ENCODE measurements around the gene CD300LF.

CD300LF gene

GRCh38 chr17:74749279-74750038 is 36.7 kb upstream of the CD300LF start:
- H3K9ac ChIP-seq (ENCODE audit: low read length), result peak overlapping the region; percentile 28

GRCh38 chr17:74748529-74749278 is 36.0 kb upstream of the CD300LF start, which contains the start of gene NHERF1:
Gene NHERF1, plus strand, starts transcription at chr17:74748628. Its CDS starts 219 bp downstream, at chr17:74748847.
- Histone ChIP-seq H4K91ac (ENCODE audit: low read depth, low read length) (peak within 1 kb of the TSS; percentile 65), H2AFZ (ENCODE audit: insufficient read depth, low read length, poor library complexity) (peak within 1 kb of the TSS; percentile 56), H3K18ac (ENCODE audit: low read length) (peak within 1 kb of the TSS; percentile 12), H4K8ac (ENCODE audit: low read depth, low read length) (peak within 1 kb of the TSS; percentile 47), H2BK12ac (ENCODE audit: low read length) (peak within 1 kb of the TSS; percentile 71), H3K36me3 (ENCODE audit: control insufficient read depth in 1 of 2, insufficient read depth in 2 of 2, low read length in 2 of 2) (no peaks in the 10 kb centered on the region), H3K23ac (ENCODE audit: low read length) (no peak within 1 kb of the TSS), H3K9ac (ENCODE audit: low read length) (peak within 1 kb of the TSS; percentile 30), H3K4me1 (ENCODE audit: control insufficient read depth in 1 of 2, insufficient read depth in 2 of 2, low read length in 2 of 2) (peaks cover 42 to 52% of the 10 kb centered on the region in 2 experiments), H3K9me3 (ENCODE audit: insufficient read depth, low read depth, low read length) (no peaks in the 10 kb centered on the region), H2BK120ac (ENCODE audit: insufficient read depth, low read length, poor library complexity) (peak within 1 kb of the TSS; percentile 44), H3K79me1 (ENCODE audit: low read length) (peaks cover 11% of the 10 kb centered on the region), H3K27ac (ENCODE audit: low read depth, low read length) (peak within 1 kb of the TSS; percentile 58), H3K14ac (ENCODE audit: low read length) (peak within 1 kb of the TSS; percentile 65), H3K27me3 (ENCODE audit: insufficient read depth, low read length) (no peaks in the 10 kb centered on the region), H2AK5ac (ENCODE audit: low read length) (peak within 1 kb of the TSS; percentile 60), H3K4ac (ENCODE audit: low read depth, low read length) (peak within 1 kb of the TSS; percentile 83), H3K79me2 (ENCODE audit: control insufficient read depth, insufficient read depth, low read length, poor library complexity) (peaks cover 20% of the 10 kb centered on the region), H3K4me3 (ENCODE audit: low read depth, low read length) (peak within 1 kb of the TSS; percentile 82), H2BK5ac (ENCODE audit: low read depth, low read length, poor library complexity) (peak within 1 kb of the TSS; percentile 41), H3K4me2 (ENCODE audit: low read length) (peak within 1 kb of the TSS; percentile 80), H4K12ac (ENCODE audit: low read depth, low read length) (peak within 1 kb of the TSS; percentile 16)
- no CpG with 5 or more reads among the region's 90 CpGs for WGBS (ENCODE audit: extremely low coverage, insufficient coverage, insufficient read length)
- DNase-seq, result peak; percentile 92 to 98

More at GRCh38 chr17:74749279-74750038, 36.7 kb upstream of the CD300LF start:
- Histone ChIP-seq H4K8ac (ENCODE audit: low read depth, low read length) (peak overlapping the region; percentile 18), H2BK5ac (ENCODE audit: low read depth, low read length, poor library complexity) (peak overlapping the region; percentile 25), H3K18ac (ENCODE audit: low read length) (peak overlapping the region; percentile 12), H3K79me2 (ENCODE audit: control insufficient read depth, insufficient read depth, low read length, poor library complexity) (peaks cover 20% of the 10 kb centered on the region), H2BK120ac (ENCODE audit: insufficient read depth, low read length, poor library complexity) (peak overlapping the region; percentile 10), H4K12ac (ENCODE audit: low read depth, low read length) (peak overlapping the region; percentile 16), H3K4me3 (ENCODE audit: low read depth, low read length) (peak overlapping the region; percentile 82), H3K9me3 (ENCODE audit: insufficient read depth, low read depth, low read length) (no peaks in the 10 kb centered on the region), H2AK5ac (ENCODE audit: low read length) (no peak overlapping the region), H3K36me3 (ENCODE audit: control insufficient read depth in 1 of 2, insufficient read depth in 2 of 2, low read length in 2 of 2) (no peaks in the 10 kb centered on the region), H3K4me1 (ENCODE audit: control insufficient read depth in 1 of 2, insufficient read depth in 2 of 2, low read length in 2 of 2) (peaks cover 42 to 52% of the 10 kb centered on the region in 2 experiments), H3K14ac (ENCODE audit: low read length) (peak overlapping the region; percentile 10), H3K4ac (ENCODE audit: low read depth, low read length) (peak overlapping the region; percentile 83), H2BK12ac (ENCODE audit: low read length) (peak overlapping the region; percentile 13), H3K27ac (ENCODE audit: low read depth, low read length) (no peak overlapping the region), H2AFZ (ENCODE audit: insufficient read depth, low read length, poor library complexity) (peak overlapping the region; percentile 56), H3K23ac (ENCODE audit: low read length) (no peak overlapping the region), H3K79me1 (ENCODE audit: low read length) (peaks cover 11% of the 10 kb centered on the region), H4K91ac (ENCODE audit: low read depth, low read length) (peak overlapping the region; percentile 28), H3K4me2 (ENCODE audit: low read length) (peak overlapping the region; percentile 80), H3K27me3 (ENCODE audit: insufficient read depth, low read length) (no peaks in the 10 kb centered on the region)
- DNase-seq, result no peak
- no CpG with 5 or more reads among the region's 46 CpGs for WGBS (ENCODE audit: extremely low coverage, insufficient coverage, insufficient read length)

GRCh38 chr17:74748279-74748528 is 35.5 kb upstream of the CD300LF start:
- H3K9ac ChIP-seq (ENCODE audit: low read length), result no peak overlapping the region
- peak overlapping the region; percentile 47 for H4K8ac ChIP-seq (ENCODE audit: low read depth, low read length)
- no peak overlapping the region for H4K12ac ChIP-seq (ENCODE audit: low read depth, low read length)
- peak overlapping the region; percentile 65 for H4K91ac ChIP-seq (ENCODE audit: low read depth, low read length)
- no peaks in the 10 kb centered on the region for H3K27me3 ChIP-seq (ENCODE audit: insufficient read depth, low read length)
- no peak overlapping the region for H3K18ac ChIP-seq (ENCODE audit: low read length)
- WGBS (ENCODE audit: extremely low coverage, insufficient coverage, insufficient read length), result no CpG with 5 or more reads among the region's 34 CpGs
- peaks cover 11% of the 10 kb centered on the region for H3K79me1 ChIP-seq (ENCODE audit: low read length)
- H3K4me3 ChIP-seq (ENCODE audit: low read depth, low read length), result no peak overlapping the region
- no peaks in the 10 kb centered on the region for H3K9me3 ChIP-seq (ENCODE audit: insufficient read depth, low read depth, low read length)
- peak overlapping the region; percentile 59 for H3K4me2 ChIP-seq (ENCODE audit: low read length)
- peaks cover 20% of the 10 kb centered on the region for H3K79me2 ChIP-seq (ENCODE audit: control insufficient read depth, insufficient read depth, low read length, poor library complexity)
- H2BK120ac ChIP-seq (ENCODE audit: insufficient read depth, low read length, poor library complexity), result no peak overlapping the region
- no peak overlapping the region for H3K27ac ChIP-seq (ENCODE audit: low read depth, low read length)
- DNase-seq, result no peak
- no peak overlapping the region for H2AFZ ChIP-seq (ENCODE audit: insufficient read depth, low read length, poor library complexity)
- no peak overlapping the region for H2BK12ac ChIP-seq (ENCODE audit: low read length)
- H3K23ac ChIP-seq (ENCODE audit: low read length), result no peak overlapping the region
- peak overlapping the region; percentile 28 for H2BK5ac ChIP-seq (ENCODE audit: low read depth, low read length, poor library complexity)
- no peak overlapping the region for H2AK5ac ChIP-seq (ENCODE audit: low read length)
- no peak overlapping the region for H3K4ac ChIP-seq (ENCODE audit: low read depth, low read length)
- H3K14ac ChIP-seq (ENCODE audit: low read length), result peak overlapping the region; percentile 33
- peaks cover 42 to 49% of the 10 kb centered on the region in 2 experiments for H3K4me1 ChIP-seq (ENCODE audit: control insufficient read depth in 1 of 2, insufficient read depth in 2 of 2, low read length in 2 of 2)
- no peaks in the 10 kb centered on the region for H3K36me3 ChIP-seq (ENCODE audit: control insufficient read depth in 1 of 2, insufficient read depth in 2 of 2, low read length in 2 of 2)

GRCh38 chr17:74746922-74747321 is 34.2 kb upstream of the CD300LF start:
- Histone ChIP-seq H3K79me1 (ENCODE audit: low read length) (peaks cover 11% of the 10 kb centered on the region), H2AK5ac (ENCODE audit: low read length) (no peak overlapping the region), H3K4me1 (ENCODE audit: control insufficient read depth in 1 of 2, insufficient read depth in 2 of 2, low read length in 2 of 2) (peaks cover 41 to 48% of the 10 kb centered on the region in 2 experiments), H3K4ac (ENCODE audit: low read depth, low read length) (no peak overlapping the region), H2BK120ac (ENCODE audit: insufficient read depth, low read length, poor library complexity) (no peak overlapping the region), H3K9me3 (ENCODE audit: insufficient read depth, low read depth, low read length) (peaks cover 3% of the 10 kb centered on the region), H2BK5ac (ENCODE audit: low read depth, low read length, poor library complexity) (no peak overlapping the region), H3K27me3 (ENCODE audit: insufficient read depth, low read length) (no peaks in the 10 kb centered on the region), H3K23ac (ENCODE audit: low read length) (no peak overlapping the region), H3K18ac (ENCODE audit: low read length) (no peak overlapping the region), H2BK12ac (ENCODE audit: low read length) (no peak overlapping the region), H3K9ac (ENCODE audit: low read length) (no peak overlapping the region), H3K4me3 (ENCODE audit: low read depth, low read length) (no peak overlapping the region), H3K27ac (ENCODE audit: low read depth, low read length) (peak overlapping the region; percentile 58), H3K14ac (ENCODE audit: low read length) (no peak overlapping the region), H3K79me2 (ENCODE audit: control insufficient read depth, insufficient read depth, low read length, poor library complexity) (peaks cover 20% of the 10 kb centered on the region), H4K12ac (ENCODE audit: low read depth, low read length) (no peak overlapping the region), H3K36me3 (ENCODE audit: control insufficient read depth in 1 of 2, insufficient read depth in 2 of 2, low read length in 2 of 2) (no peaks in the 10 kb centered on the region), H3K4me2 (ENCODE audit: low read length) (peak overlapping the region; percentile 1), H4K91ac (ENCODE audit: low read depth, low read length) (no peak overlapping the region), H4K8ac (ENCODE audit: low read depth, low read length) (no peak overlapping the region), H2AFZ (ENCODE audit: insufficient read depth, low read length, poor library complexity) (no peak overlapping the region)
- DNase-seq, result peak in 1 of 2 donors; percentile 29
- WGBS (ENCODE audit: extremely low coverage, insufficient coverage, insufficient read length), result no CpG with 5 or more reads among the region's 6 CpGs

Measured in trophoblast cell (in vitro differentiated cells and primary cell).